ENCODE data around the gene PDLIM7. TPM values are rescaled to one million over a fixed set of nuclear protein-coding genes. Genes with fewer than 3 reads are reported as not detected.
A peak's percentile ranks its signal among the peaks of the same experiment; 100 is the strongest.

PDLIM7 gene
- polyA plus RNA-seq, 1 of the 3 experiments (the other 2 are of a cell fraction) = 206 TPM

DNA sequence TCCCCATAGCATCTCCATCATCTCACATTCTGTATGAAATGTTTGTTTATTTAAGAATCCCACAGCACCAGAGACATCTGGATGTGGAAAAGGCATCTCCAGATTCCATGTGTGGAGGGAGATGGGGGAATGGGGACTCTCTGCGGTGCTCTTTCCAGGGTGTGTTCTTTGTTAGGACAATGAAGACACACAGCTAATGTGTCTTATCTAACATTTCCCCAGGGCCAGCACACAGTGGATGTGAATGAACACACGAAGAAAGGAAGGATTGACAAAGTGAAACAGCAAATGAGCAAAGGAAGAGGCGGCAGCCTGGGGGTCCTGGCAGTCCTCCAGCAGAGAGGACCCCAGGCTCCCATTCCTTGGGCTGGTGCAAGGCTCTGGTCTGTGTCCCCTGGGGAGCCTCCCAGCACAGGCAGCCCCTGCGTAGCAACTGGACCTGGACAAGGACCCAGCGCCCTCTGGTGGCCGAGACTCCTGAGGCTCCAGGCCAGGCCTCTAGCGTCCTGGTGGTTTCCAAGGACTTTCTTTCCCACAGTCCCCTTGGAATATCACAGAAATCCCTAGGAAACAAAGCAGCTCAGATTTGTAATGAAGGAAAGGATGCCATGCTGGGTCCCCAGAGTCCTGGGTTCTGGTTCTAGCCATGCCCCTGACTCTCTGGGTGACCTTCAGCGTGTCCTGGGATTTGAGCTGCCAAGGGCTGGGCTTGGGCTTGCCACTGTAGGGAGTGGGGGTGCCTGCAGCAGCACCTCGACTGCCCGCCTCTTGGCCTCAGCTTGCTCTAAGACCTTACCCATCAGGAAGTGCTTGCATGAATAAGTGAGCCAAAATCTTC, 3.5 kb upstream of the PDLIM7 start:
- Histone ChIP-seq H3K9me3 (no peaks in the 10 kb centered on the region), H3K27ac (ENCODE audit: low read depth in 2 of 2, low read length in 1 of 2) (peak overlapping the region; percentile 16 to 83; a peak in 3 of 4 replicates), H3K27me3 (ENCODE audit: insufficient read depth) (no peaks in the 10 kb centered on the region), H3K9ac (no peak overlapping the region), H3F3A (replicated peaks; ENCODE audit: insufficient read depth) (peaks cover 12% of the 10 kb centered on the region), H2AFZ (ENCODE audit: low read depth) (no peak overlapping the region; the same call in 1 of the 2 replicates), H3K4me1 (ENCODE audit: control insufficient read depth in 1 of 2, insufficient read depth in 2 of 2, low read depth in 1 of 2, low read length in 1 of 2) (peaks cover 4 to 29% of the 10 kb centered on the region in 2 experiments; a peak in 2 of 4 replicates), H3K79me2 (ENCODE audit: insufficient read depth) (peaks cover 12% of the 10 kb centered on the region; the same call in 1 of the 2 replicates), H3K9me2 (no peaks in the 10 kb centered on the region), H3K36me3 (replicated peaks in 1 of 2; ENCODE audit: control insufficient read depth in 1 of 2, insufficient read depth in 2 of 2, low read length in 1 of 2) (no peaks in the 10 kb centered on the region), H4K20me1 (ENCODE audit: insufficient read depth) (peaks cover 7% of the 10 kb centered on the region; the same call in 1 of the 2 replicates), H3K4me3 (ENCODE audit: low read depth in 2 of 2, low read length in 1 of 2) (no peak overlapping the region; a peak in 1 of 4 replicates), H3K4me2 (no peak overlapping the region)
- TF ChIP-seq SMC3 (IDR thresholded peaks at IDR 0.05; ENCODE audit: low read depth, low read length) = peak; percentile 91
- TF ChIP-seq RAD21 (IDR thresholded peaks at IDR 0.05; ENCODE audit: low read length) = peak; percentile 87
- TF ChIP-seq, protein P1, sequence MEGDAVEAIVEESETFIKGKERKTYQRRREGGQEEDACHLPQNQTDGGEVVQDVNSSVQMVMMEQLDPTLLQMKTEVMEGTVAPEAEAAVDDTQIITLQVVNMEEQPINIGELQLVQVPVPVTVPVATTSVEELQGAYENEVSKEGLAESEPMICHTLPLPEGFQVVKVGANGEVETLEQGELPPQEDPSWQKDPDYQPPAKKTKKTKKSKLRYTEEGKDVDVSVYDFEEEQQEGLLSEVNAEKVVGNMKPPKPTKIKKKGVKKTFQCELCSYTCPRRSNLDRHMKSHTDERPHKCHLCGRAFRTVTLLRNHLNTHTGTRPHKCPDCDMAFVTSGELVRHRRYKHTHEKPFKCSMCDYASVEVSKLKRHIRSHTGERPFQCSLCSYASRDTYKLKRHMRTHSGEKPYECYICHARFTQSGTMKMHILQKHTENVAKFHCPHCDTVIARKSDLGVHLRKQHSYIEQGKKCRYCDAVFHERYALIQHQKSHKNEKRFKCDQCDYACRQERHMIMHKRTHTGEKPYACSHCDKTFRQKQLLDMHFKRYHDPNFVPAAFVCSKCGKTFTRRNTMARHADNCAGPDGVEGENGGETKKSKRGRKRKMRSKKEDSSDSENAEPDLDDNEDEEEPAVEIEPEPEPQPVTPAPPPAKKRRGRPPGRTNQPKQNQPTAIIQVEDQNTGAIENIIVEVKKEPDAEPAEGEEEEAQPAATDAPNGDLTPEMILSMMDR (IDR thresholded peaks at IDR 0.05) = peak; percentile 94
- TF ChIP-seq ELF1 (IDR thresholded peaks at IDR 0.05) = no peak
- peak; percentile 66 for TF ChIP-seq GATA2 (CRISPR knock-in tag; IDR thresholded peaks at IDR 0.05)
- peak; percentile 48; the same call in 1 of the 2 replicates for TF ChIP-seq MXI1 (IDR thresholded peaks at IDR 0.05; ENCODE audit: low read depth, low read length)
- no peak for TF ChIP-seq RXRA (IDR thresholded peaks at IDR 0.05; ENCODE audit: borderline replicate concordance, low read depth)
- peak; percentile 92 for DNase-seq
- 25% methylated on average over 10 of the region's 10 CpGs for WGBS (ENCODE audit: low lambda C conversion rate)
- POLR2A ChIA-PET = interaction anchor here (1.0 to 3.0 kb wide), 4 partner anchors 29 to 110 kb away, joined by 3 to 13 read pairs (median 6); no protein-coding TSS in a partner anchor
- CTCF ChIA-PET = interaction anchor here (0.6 to 15.9 kb wide), 51 partner anchors 9 to 589 kb away, joined by 3 to 228 read pairs (median 5); partner anchors contain the start of genes DBN1, DDX41, DOK3 and PRR7

DNA sequence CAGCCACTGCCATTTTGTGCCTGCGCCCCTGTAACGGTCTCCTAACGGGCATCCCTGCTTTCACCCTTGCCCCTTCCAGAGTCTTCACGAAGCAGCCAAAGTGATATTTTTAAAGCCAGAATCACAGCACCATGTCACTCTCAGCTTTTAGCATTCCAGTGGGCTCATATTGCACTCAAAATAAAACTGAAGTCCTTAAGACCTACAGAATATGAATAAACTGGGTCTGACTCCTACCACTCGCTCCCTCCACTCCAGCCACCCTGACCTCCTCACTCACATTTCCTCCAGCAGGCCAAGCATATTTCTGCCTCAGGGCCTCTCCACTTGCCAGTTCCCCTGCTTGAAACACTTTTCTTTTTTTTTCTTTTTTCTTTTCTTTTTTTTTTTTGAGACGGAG, 2.4 kb upstream of the PDLIM7 start:
- Histone ChIP-seq H3K4me1 (ENCODE audit: control insufficient read depth in 1 of 2, insufficient read depth in 2 of 2, low read depth in 1 of 2, low read length in 1 of 2) (peaks cover 12 to 40% of the 10 kb centered on the region in 2 experiments; a peak in 3 of 4 replicates), H3K9me3 (no peaks in the 10 kb centered on the region), H3K27me3 (ENCODE audit: insufficient read depth) (no peaks in the 10 kb centered on the region), H3K4me2 (no peak overlapping the region), H3K9ac (no peak overlapping the region), H3K36me3 (replicated peaks in 1 of 2; ENCODE audit: control insufficient read depth in 1 of 2, insufficient read depth in 2 of 2, low read length in 1 of 2) (no peaks in the 10 kb centered on the region), H3K4me3 (ENCODE audit: low read depth in 2 of 2, low read length in 1 of 2) (no peak overlapping the region), H3K9me2 (no peaks in the 10 kb centered on the region), H4K20me1 (ENCODE audit: insufficient read depth) (peaks cover 18% of the 10 kb centered on the region; the same call in 1 of the 2 replicates), H3K79me2 (ENCODE audit: insufficient read depth) (peaks cover 23% of the 10 kb centered on the region; the same call in 1 of the 2 replicates), H2AFZ (ENCODE audit: low read depth) (no peak overlapping the region), H3K27ac (ENCODE audit: low read depth in 2 of 2, low read length in 1 of 2) (no peak overlapping the region; a peak in 1 of 4 replicates), H3F3A (replicated peaks; ENCODE audit: insufficient read depth) (peaks cover 23% of the 10 kb centered on the region)
- POLR2A ChIA-PET = interaction anchor here (1.9 to 3.0 kb wide), 2 partner anchors 28 to 109 kb away, joined by 5 to 13 read pairs; no protein-coding TSS in a partner anchor
- DNase-seq = no peak
- CTCF ChIA-PET = interaction anchor here (1.0 to 15.9 kb wide), 11 partner anchors 11 to 386 kb away, joined by 3 to 228 read pairs (median 23); partner anchors contain the start of genes DDX41, DOK3 and PRR7
- 89% methylated on average over 6 of the region's 6 CpGs for WGBS (ENCODE audit: low lambda C conversion rate)
- no peak for TF ChIP-seq JUND (IDR thresholded peaks at IDR 0.05)
- no peak for TF ChIP-seq NFIC (IDR thresholded peaks at IDR 0.05; ENCODE audit: borderline replicate concordance)
- no peak for TF ChIP-seq TAF1 (IDR thresholded peaks at IDR 0.05; ENCODE audit: borderline replicate concordance, low read depth, low read length)
- TF ChIP-seq EZH2phosphoT487 (IDR thresholded peaks at IDR 0.05; ENCODE audit: borderline replicate concordance, low read depth) = no peak
- no peak for TF ChIP-seq CHD2 (IDR thresholded peaks at IDR 0.05; ENCODE audit: low read length, partially characterized antibody)
- TF ChIP-seq, protein P2, sequence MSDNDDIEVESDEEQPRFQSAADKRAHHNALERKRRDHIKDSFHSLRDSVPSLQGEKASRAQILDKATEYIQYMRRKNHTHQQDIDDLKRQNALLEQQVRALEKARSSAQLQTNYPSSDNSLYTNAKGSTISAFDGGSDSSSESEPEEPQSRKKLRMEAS (IDR thresholded peaks at IDR 0.05; ENCODE audit: low read depth) = no peak
- TF ChIP-seq, protein P3, sequence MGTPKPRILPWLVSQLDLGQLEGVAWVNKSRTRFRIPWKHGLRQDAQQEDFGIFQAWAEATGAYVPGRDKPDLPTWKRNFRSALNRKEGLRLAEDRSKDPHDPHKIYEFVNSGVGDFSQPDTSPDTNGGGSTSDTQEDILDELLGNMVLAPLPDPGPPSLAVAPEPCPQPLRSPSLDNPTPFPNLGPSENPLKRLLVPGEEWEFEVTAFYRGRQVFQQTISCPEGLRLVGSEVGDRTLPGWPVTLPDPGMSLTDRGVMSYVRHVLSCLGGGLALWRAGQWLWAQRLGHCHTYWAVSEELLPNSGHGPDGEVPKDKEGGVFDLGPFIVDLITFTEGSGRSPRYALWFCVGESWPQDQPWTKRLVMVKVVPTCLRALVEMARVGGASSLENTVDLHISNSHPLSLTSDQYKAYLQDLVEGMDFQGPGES (IDR thresholded peaks at IDR 0.05; ENCODE audit: low read depth, low read length) = no peak
- TF ChIP-seq RAD21 (IDR thresholded peaks at IDR 0.05; ENCODE audit: low read length) = no peak
- TF ChIP-seq, protein P4, sequence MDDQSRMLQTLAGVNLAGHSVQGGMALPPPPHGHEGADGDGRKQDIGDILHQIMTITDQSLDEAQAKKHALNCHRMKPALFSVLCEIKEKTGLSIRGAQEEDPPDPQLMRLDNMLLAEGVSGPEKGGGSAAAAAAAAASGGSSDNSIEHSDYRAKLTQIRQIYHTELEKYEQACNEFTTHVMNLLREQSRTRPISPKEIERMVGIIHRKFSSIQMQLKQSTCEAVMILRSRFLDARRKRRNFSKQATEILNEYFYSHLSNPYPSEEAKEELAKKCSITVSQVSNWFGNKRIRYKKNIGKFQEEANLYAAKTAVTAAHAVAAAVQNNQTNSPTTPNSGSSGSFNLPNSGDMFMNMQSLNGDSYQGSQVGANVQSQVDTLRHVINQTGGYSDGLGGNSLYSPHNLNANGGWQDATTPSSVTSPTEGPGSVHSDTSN (IDR thresholded peaks at IDR 0.05) = no peak
- TF ChIP-seq POLR2AphosphoS5 (IDR thresholded peaks at IDR 0.05; ENCODE audit: low read depth, low read length) = no peak
- no peak for TF ChIP-seq MEF2A (IDR thresholded peaks at IDR 0.05; ENCODE audit: borderline replicate concordance, low read depth)
- no peak for TF ChIP-seq FOXJ3 (CRISPR knock-in tag; IDR thresholded peaks at IDR 0.05)
- no peak for TF ChIP-seq FOXM1 (IDR thresholded peaks at IDR 0.05; ENCODE audit: low read depth)
- no peak for TF ChIP-seq SMC3 (IDR thresholded peaks at IDR 0.05; ENCODE audit: low read depth, low read length)
- TF ChIP-seq, protein P5, sequence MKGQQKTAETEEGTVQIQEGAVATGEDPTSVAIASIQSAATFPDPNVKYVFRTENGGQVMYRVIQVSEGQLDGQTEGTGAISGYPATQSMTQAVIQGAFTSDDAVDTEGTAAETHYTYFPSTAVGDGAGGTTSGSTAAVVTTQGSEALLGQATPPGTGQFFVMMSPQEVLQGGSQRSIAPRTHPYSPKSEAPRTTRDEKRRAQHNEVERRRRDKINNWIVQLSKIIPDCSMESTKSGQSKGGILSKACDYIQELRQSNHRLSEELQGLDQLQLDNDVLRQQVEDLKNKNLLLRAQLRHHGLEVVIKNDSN (IDR thresholded peaks at IDR 0.05; ENCODE audit: borderline replicate concordance, low read depth) = no peak
- no peak for TF ChIP-seq EP300 (IDR thresholded peaks at IDR 0.05; ENCODE audit: borderline replicate concordance in 1 of 2, low read depth in 1 of 2, low read length in 1 of 2)
- TF ChIP-seq RCOR1 (IDR thresholded peaks at IDR 0.05; ENCODE audit: low read length) = no peak
